ENCODE results near the gene FOXQ1.
A peak's percentile ranks its signal among the peaks of the same experiment; 100 is the strongest.

The FOXQ1 gene

DNA sequence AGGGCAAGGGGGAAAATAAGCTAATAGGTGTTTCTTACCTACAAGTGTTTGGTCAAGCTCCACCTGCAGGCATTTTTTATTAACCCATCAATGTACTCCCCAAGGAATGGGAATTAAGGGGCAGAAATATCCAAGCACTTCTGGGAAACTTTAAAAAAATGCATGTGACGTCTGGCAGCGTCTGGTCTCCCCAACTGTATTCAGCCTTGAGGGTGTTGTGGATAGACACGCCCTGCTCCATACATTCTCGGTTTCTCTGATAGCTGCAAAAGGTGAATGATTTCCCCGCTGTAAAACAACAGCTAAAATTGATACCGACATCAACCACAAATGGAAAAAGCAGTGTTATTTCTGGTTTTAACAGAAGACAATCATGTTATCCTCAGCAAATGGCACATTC lies 2.5 kb upstream of the FOXQ1 start (continued):
- TF ChIP-seq INSM2 (tag by site-specific recombination; IDR thresholded peaks at IDR 0.05), result no peak
- no peak for TF ChIP-seq ZNF555 (tag by site-specific recombination; conservative IDR thresholded peaks at IDR 0.05)
- TF ChIP-seq ZNF514 (tag by site-specific recombination; IDR thresholded peaks at IDR 0.05), result no peak
- TF ChIP-seq ZNF776 (tag by site-specific recombination; IDR thresholded peaks at IDR 0.05; ENCODE audit: borderline replicate concordance), result no peak
- no peak for TF ChIP-seq ZNF670 (tag by site-specific recombination; IDR thresholded peaks at IDR 0.05; ENCODE audit: low read depth)
- TF ChIP-seq, protein P1, sequence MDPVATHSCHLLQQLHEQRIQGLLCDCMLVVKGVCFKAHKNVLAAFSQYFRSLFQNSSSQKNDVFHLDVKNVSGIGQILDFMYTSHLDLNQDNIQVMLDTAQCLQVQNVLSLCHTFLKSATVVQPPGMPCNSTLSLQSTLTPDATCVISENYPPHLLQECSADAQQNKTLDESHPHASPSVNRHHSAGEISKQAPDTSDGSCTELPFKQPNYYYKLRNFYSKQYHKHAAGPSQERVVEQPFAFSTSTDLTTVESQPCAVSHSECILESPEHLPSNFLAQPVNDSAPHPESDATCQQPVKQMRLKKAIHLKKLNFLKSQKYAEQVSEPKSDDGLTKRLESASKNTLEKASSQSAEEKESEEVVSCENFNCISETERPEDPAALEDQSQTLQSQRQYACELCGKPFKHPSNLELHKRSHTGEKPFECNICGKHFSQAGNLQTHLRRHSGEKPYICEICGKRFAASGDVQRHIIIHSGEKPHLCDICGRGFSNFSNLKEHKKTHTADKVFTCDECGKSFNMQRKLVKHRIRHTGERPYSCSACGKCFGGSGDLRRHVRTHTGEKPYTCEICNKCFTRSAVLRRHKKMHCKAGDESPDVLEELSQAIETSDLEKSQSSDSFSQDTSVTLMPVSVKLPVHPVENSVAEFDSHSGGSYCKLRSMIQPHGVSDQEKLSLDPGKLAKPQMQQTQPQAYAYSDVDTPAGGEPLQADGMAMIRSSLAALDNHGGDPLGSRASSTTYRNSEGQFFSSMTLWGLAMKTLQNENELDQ (tag by site-specific recombination; IDR thresholded peaks at IDR 0.05; ENCODE audit: low read depth), result no peak
- TF ChIP-seq GFI1B (tag by site-specific recombination; IDR thresholded peaks at IDR 0.05), result no peak
- no peak for TF ChIP-seq ZNF707 (tag by site-specific recombination; IDR thresholded peaks at IDR 0.05)

- ChIA-PET POLR2A (no interaction called here), CTCF (interaction anchor here (0.6 to 1.6 kb wide), 3 partner anchors 14 to 719 kb away, joined by 3 to 4 read pairs (median 3); no protein-coding TSS in a partner anchor)
- no peaks in the 10 kb centered on the region for H3K9me3 ChIP-seq (ENCODE audit: control insufficient read depth, insufficient read depth, low read depth, low read length)
- H3K27ac ChIP-seq (ENCODE audit: extremely low read depth, low read depth, low read length), result peak overlapping the region; percentile 82; the same call in 1 of the 2 replicates
- no peaks in the 10 kb centered on the region for H3K36me3 ChIP-seq (ENCODE audit: control insufficient read depth in 2 of 2, insufficient read depth in 1 of 2, low read length in 2 of 2)
- no peaks in the 10 kb centered on the region; the same call in 1 of the 2 replicates for H3K4me1 ChIP-seq (ENCODE audit: control insufficient read depth, insufficient read depth, low read length)
- H3K4me3 ChIP-seq (ENCODE audit: low read depth, low read length), result peak overlapping the region; percentile 45
- TF ChIP-seq SETDB1 (IDR thresholded peaks at IDR 0.05; ENCODE audit: insufficient read length, low read length), result no peak
- no peak; the same call in 1 of the 2 replicates for TF ChIP-seq PATZ1 (tag by site-specific recombination; IDR thresholded peaks at IDR 0.05)
- TF ChIP-seq GLIS2 (tag by site-specific recombination; IDR thresholded peaks at IDR 0.05), result no peak
- no peak for TF ChIP-seq ZNF133 (tag by site-specific recombination; IDR thresholded peaks at IDR 0.05)
- TF ChIP-seq KLF10 (tag by site-specific recombination; IDR thresholded peaks at IDR 0.05), result peak; percentile 35; the same call in 1 of the 2 replicates
- TF ChIP-seq HOXA7 (CRISPR knock-in tag; IDR thresholded peaks at IDR 0.05; ENCODE audit: borderline replicate concordance), result no peak
- TF ChIP-seq ZNF692 (tag by site-specific recombination; IDR thresholded peaks at IDR 0.05), result no peak
- 0 out of 2 replicates have a peak, but pooled peaks have one; percentile 9 for TF ChIP-seq ZXDB (tag by site-specific recombination; IDR thresholded peaks at IDR 0.05)
- no peak for TF ChIP-seq ZNF350 (tag by site-specific recombination; IDR thresholded peaks at IDR 0.05)
- TF ChIP-seq ZNF600 (tag by site-specific recombination; IDR thresholded peaks at IDR 0.05), result 0 out of 2 replicates have a peak, but pooled peaks have one; percentile 9
- no peak for TF ChIP-seq ZNF132 (tag by site-specific recombination; IDR thresholded peaks at IDR 0.05; ENCODE audit: borderline replicate concordance)
- no peak for TF ChIP-seq ZNF292 (tag by site-specific recombination; IDR thresholded peaks at IDR 0.05; ENCODE audit: borderline replicate concordance, low read depth)
- no peak for TF ChIP-seq ZNF341 (tag by site-specific recombination; IDR thresholded peaks at IDR 0.05; ENCODE audit: low read depth)
- peak; percentile 71 for TF ChIP-seq KLF9 (tag by site-specific recombination; IDR thresholded peaks at IDR 0.05; ENCODE audit: low read depth)
- TF ChIP-seq OSR2 (tag by site-specific recombination; IDR thresholded peaks at IDR 0.05), result no peak
- no peak for TF ChIP-seq ZNF302 (tag by site-specific recombination; IDR thresholded peaks at IDR 0.05; ENCODE audit: low read depth)
- no peak for TF ChIP-seq ZNF704 (tag by site-specific recombination; IDR thresholded peaks at IDR 0.05)
- no peak for TF ChIP-seq ZNF701 (tag by site-specific recombination; IDR thresholded peaks at IDR 0.05)
- TF ChIP-seq GLI2 (tag by site-specific recombination; IDR thresholded peaks at IDR 0.05; ENCODE audit: borderline replicate concordance, low read depth), result no peak
- TF ChIP-seq ZNF561 (tag by site-specific recombination; IDR thresholded peaks at IDR 0.05; ENCODE audit: borderline replicate concordance), result peak; percentile 26; the same call in 1 of the 2 replicates
Measured at GRCh38 chr6:1310628-1311399, 1.1 kb upstream of the FOXQ1 start.
